Fibroblast of mammary gland (primary cell): ENCODE measurements around the gene CDKAL1.

Source experiments
- DNase-seq: peaks from one replicate; pipeline ENCODE4 v3.0.0-alpha.2; 2010; ENCODE audit warnings: low read depth
- H3K4me3 ChIP-seq: 2 replicates; pipeline ENCODE4 v1.5.1; 2011; ENCODE audit warnings: low read depth, mild to moderate bottlenecking, low read length, moderate library complexity; ENCODE audit not compliant: control insufficient read depth
- CTCF ChIP-seq: conservative IDR thresholded peaks from 2 replicates; pipeline ENCODE4 v1.5.1; 2011; ENCODE audit warnings: low read depth, low read length, inconsistent platforms; ENCODE audit not compliant: control insufficient read depth, insufficient read depth

Gene CDKAL1

GRCh38 chr6:20873425-20874190 is 339.4 kb downstream of the CDKAL1 start:
- TF ChIP-seq CTCF, result peak; percentile 22
- no peak overlapping the region for H3K4me3 ChIP-seq
- peak; percentile 37 for DNase-seq

GRCh38 chr6:20875369-20875963 is 341.2 kb downstream of the CDKAL1 start:
- peak; percentile 56 for TF ChIP-seq CTCF
- DNase-seq, result peak; percentile 58
- H3K4me3 ChIP-seq, result no peak overlapping the region

GRCh38 chr6:20876036-20876435 is 341.8 kb downstream of the CDKAL1 start:
- peak; percentile 79 for DNase-seq
- H3K4me3 ChIP-seq, result no peak overlapping the region

GRCh38 chr6:20876561-20876960 is 342.3 kb downstream of the CDKAL1 start:
- no peak for TF ChIP-seq CTCF
- no peak overlapping the region for H3K4me3 ChIP-seq
- DNase-seq, result no peak

More at GRCh38 chr6:20876036-20876435, 341.8 kb downstream of the CDKAL1 start:
- TF ChIP-seq CTCF, result no peak

GRCh38 chr6:20877008-20877937 is 343.0 kb downstream of the CDKAL1 start:
- DNase-seq, result peak; percentile 97
- no peak overlapping the region for H3K4me3 ChIP-seq
- TF ChIP-seq CTCF, result no peak

- no peak overlapping the region for H3K4me3 ChIP-seq
- TF ChIP-seq CTCF, result no peak
- no peak for DNase-seq
Measured at GRCh38 chr6:20879121-20879520, 344.9 kb downstream of the CDKAL1 start.
